HFFc6 (cell line): Measurements from ENCODE around the gene PRUNE2. TPM values are rescaled to one million over a fixed set of nuclear protein-coding genes. Genes with fewer than 3 reads are reported as not detected.
A peak's percentile ranks its signal among the peaks of the same experiment; 100 is the strongest.

Experiments used
- DNase-seq: peaks from one replicate; pipeline ENCODE4 v3.0.0-alpha.2; 2018
- H3K27ac Mint-ChIP-seq: 2 replicates; pipeline ENCODE4 v1.8.0; 2020; ENCODE audit warnings: mild to moderate bottlenecking, mixed read lengths
- H3K27me3 Mint-ChIP-seq: 2 replicates; pipeline ENCODE4 v1.8.0; 2021; ENCODE audit warnings: mild to moderate bottlenecking, moderate library complexity, mixed read lengths; ENCODE audit not compliant: insufficient read depth
- H3K36me3 Mint-ChIP-seq: 2 replicates; pipeline ENCODE4 v1.8.0; 2021; ENCODE audit warnings: low read depth, mixed read lengths
- H3K4me1 Mint-ChIP-seq: 2 replicates; pipeline ENCODE4 v1.8.0; 2020; ENCODE audit warnings: low read depth, mixed read lengths
- H3K4me3 Mint-ChIP-seq: 2 replicates; pipeline ENCODE4 v1.8.0; 2020; ENCODE audit warnings: mild to moderate bottlenecking, moderate library complexity, mixed read lengths
- H3K9me3 Mint-ChIP-seq: 2 replicates; pipeline ENCODE4 v1.8.0; 2020; ENCODE audit warnings: mild to moderate bottlenecking, mixed read lengths
- CTCF ChIP-seq: fragments of 200-600 bp; sonication (generic); IDR thresholded peaks from 2 replicates; pipeline ENCODE4 v1.5.0; 2021; ENCODE audit warnings: antibody characterized with exemption, mild to moderate bottlenecking
- total RNA-seq, 6 experiments: library from RNA; stranded (reverse); fragmentation: NEBNext Ultra II Directional; extraction: Animal tissue kit (Norgen Biotek cat#: 25700); gene quantifications; 2 replicates in 1 of 6; 3 replicates in 5 of 6; pipeline ENCODE4 v1.2.3, GENCODE V29; 2021

Gene PRUNE2
- total RNA-seq, 6 experiments from 2014 or later: 0.02 to 0.29 (median 0.16) TPM; not detected in 2

DNA sequence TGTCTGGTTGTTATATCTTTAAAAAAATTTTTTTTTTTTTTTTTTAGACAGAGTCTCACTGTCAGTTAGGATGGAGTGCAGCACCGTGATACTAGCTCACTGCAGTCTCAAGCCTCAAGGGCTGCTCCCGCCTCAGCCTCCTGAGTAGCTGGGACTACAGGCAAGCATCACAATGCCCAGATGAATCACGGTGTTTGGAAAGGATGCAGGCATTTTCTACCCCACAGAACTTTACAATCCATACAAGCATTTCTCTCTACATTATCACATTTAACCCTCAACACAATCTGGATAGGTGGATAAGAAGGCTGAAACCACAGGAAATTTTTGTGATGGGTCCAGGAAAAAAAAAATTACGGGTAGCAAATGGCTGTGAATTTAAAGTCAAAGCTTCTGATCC is 147.4 kb downstream of the PRUNE2 start:
- H3K27me3 Mint-ChIP-seq: peaks cover 11% of the 10 kb centered on the region
- H3K4me3 Mint-ChIP-seq: no peak overlapping the region
- no peak for DNase-seq
- no peaks in the 10 kb centered on the region for H3K9me3 Mint-ChIP-seq
- H3K27ac Mint-ChIP-seq: no peak overlapping the region
- TF ChIP-seq CTCF: no peak
- peaks cover 12% of the 10 kb centered on the region for H3K4me1 Mint-ChIP-seq
- no peaks in the 10 kb centered on the region for H3K36me3 Mint-ChIP-seq

GRCh38 chr9:76756941-76757673 is 148.8 kb downstream of the PRUNE2 start:
- no peaks in the 10 kb centered on the region for H3K36me3 Mint-ChIP-seq
- H3K4me1 Mint-ChIP-seq: peaks cover 12% of the 10 kb centered on the region
- TF ChIP-seq CTCF: no peak
- DNase-seq: no peak
- no peaks in the 10 kb centered on the region for H3K9me3 Mint-ChIP-seq
- H3K4me3 Mint-ChIP-seq: no peak overlapping the region
- no peak overlapping the region for H3K27ac Mint-ChIP-seq
- H3K27me3 Mint-ChIP-seq: peaks cover 11% of the 10 kb centered on the region

DNA sequence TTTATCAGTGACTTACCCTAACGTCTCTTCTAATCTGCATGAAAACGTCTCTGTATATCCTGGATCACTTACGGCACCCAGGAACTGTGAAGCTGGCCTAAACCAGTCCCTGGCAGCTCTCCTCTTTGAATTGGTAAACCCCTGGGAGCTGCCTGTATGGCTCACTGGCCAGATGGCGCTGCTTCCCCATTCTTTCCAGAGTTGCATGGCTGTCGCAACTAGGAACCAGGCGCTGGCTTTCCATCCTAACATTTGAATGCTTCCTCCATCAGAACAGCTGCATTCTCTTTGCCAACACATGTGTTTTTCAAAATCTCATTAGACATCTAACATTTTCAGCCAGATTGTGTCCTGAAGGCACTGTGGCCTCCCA is 149.7 kb downstream of the PRUNE2 start:
- peaks cover 11% of the 10 kb centered on the region for H3K27me3 Mint-ChIP-seq
- H3K4me3 Mint-ChIP-seq: peak overlapping the region; percentile 28; the same call in 1 of the 2 replicates
- H3K27ac Mint-ChIP-seq: no peak overlapping the region
- H3K9me3 Mint-ChIP-seq: no peaks in the 10 kb centered on the region
- TF ChIP-seq CTCF: peak; percentile 45; the same call in 1 of the 2 replicates
- H3K36me3 Mint-ChIP-seq: no peaks in the 10 kb centered on the region
- peak; percentile 21 for DNase-seq
- H3K4me1 Mint-ChIP-seq: peaks cover 12% of the 10 kb centered on the region

DNA sequence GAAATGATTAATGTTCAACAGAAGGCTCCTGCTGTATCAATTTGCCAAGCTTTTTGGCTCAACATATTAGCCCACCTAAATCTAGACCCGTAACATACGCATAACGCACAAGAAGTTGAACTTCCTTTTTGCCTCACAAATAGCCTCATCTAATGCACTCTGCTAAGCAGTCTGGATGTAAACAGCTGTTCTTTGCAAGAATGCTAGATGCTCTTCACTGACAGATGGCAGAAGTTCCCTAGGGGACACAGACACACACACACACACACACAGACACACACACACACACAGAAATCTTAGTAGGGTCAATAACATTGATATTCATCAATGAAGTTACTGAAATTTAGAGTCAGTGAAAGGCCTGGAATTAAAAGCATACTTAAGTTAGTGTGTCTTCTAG is 154.9 kb downstream of the PRUNE2 start:
- Mint-ChIP-seq H3K9me3 (no peaks in the 10 kb centered on the region), H3K27ac (no peak overlapping the region), H3K27me3 (peaks cover 21% of the 10 kb centered on the region), H3K4me3 (no peak overlapping the region), H3K4me1 (peaks cover 8% of the 10 kb centered on the region), H3K36me3 (no peaks in the 10 kb centered on the region)
- DNase-seq: no peak
- TF ChIP-seq CTCF: no peak

DNA sequence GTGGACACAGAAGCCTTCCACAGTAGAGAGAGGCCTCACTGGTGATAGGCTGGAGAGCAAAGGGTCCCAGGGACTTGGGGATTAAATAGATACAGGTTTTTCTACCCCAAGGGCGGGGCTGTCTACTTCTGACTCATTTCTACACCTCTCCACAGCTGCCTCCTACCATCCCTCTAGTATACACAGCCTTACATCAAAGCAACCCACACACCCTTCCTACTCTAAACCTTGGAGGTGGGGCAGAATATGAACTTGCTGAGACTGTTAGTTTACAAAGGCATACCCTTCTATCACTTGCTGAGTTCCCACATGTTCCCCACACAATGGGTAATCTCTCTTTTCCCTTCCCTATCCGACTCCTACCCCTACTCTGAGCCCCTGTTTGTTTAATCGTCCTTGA is 161.6 kb downstream of the PRUNE2 start:
- peaks cover 18% of the 10 kb centered on the region for H3K27me3 Mint-ChIP-seq
- H3K9me3 Mint-ChIP-seq: no peaks in the 10 kb centered on the region; the same call in 1 of the 2 replicates
- no peak overlapping the region for H3K4me3 Mint-ChIP-seq
- H3K36me3 Mint-ChIP-seq: no peaks in the 10 kb centered on the region
- DNase-seq: no peak
- no peak overlapping the region for H3K27ac Mint-ChIP-seq
- H3K4me1 Mint-ChIP-seq: no peaks in the 10 kb centered on the region
- no peak for TF ChIP-seq CTCF
